HCT116 (cell line): ENCODE data around the gene CNOT10. TPM values are rescaled to one million over a fixed set of nuclear protein-coding genes. Genes with fewer than 3 reads are reported as not detected.

Experiments used
- ATAC-seq: fragments of 200-7000 bp; cut with Tn5 transposase; 2 replicates; pipeline ENCODE4 v1.9.1; 2020; ENCODE audit warnings: mild to moderate bottlenecking, moderate library complexity
- BruUV-seq: library from RNA; stranded (reverse); fragments of 400-500 nt; replicated peaks from 2 replicates; lab custom pipeline; 2021; lab: Mats Ljungman, UMichigan
- CTCF ChIA-PET: fragments of 300-600 bp; sonication (Branson Sonifier 250); formaldehyde crosslinking; loops from one replicate; lab custom pipeline; 2021; ENCODE audit warnings: antibody characterized with exemption; lab: Charles Lee
- POLR2A ChIA-PET: fragments of 300-600, 350-600 bp; sonication (Branson Sonifier 250); formaldehyde crosslinking; loops from one replicate; lab custom pipeline; 2021; ENCODE audit warnings: antibody characterized with exemption; lab: Charles Lee
- RAD21 ChIA-PET, 2 experiments: fragments of 300-600 bp; sonication (Branson Sonifier 250); formaldehyde crosslinking; loops; one replicate each; lab custom pipeline; 2023; ENCODE audit warnings: low total read pairs in 2 of 2; ENCODE audit not compliant: uncharacterized antibody in 2 of 2, unreplicated experiment in 2 of 2, low non-redundant PET in 1 of 2; lab: Charles Lee
- DNase-seq: peaks from one replicate; pipeline ENCODE4 v3.0.0-alpha.2; 2010; ENCODE audit warnings: low read depth, low spot score
- H2AFZ ChIP-seq: fragments of 200-600 bp; shearing (Covaris generic), sonication (generic); 2 replicates; pipeline ENCODE4 v1.6.1; 2017; ENCODE audit warnings: low read depth, mixed run types, mixed read lengths, antibody characterized with exemption, low read length; ENCODE audit not compliant: poor library complexity, severe bottlenecking
- H3K27ac ChIP-seq: 2 replicates; pipeline ENCODE4 v1.5.1; 2012; ENCODE audit warnings: low read depth, low read length
- H3K27me3 ChIP-seq: fragments of 200-600 bp; sonication (generic); 2 replicates; pipeline ENCODE4 v1.6.1; 2016; ENCODE audit warnings: mixed run types, low read length, mixed read lengths; ENCODE audit not compliant: insufficient read depth
- H3K36me3 ChIP-seq, 2 experiments: fragments of 200-500 bp in 1 of 2; fragments of 200-600 bp in 1 of 2; sonication (Bioruptor generic) in 1 of 2; sonication (generic) in 1 of 2; 2 replicates each; pipeline versions ENCODE4 v1.5.1 to v1.6.1; 2014 to 2016; ENCODE audit warnings: low read length in 2 of 2, inconsistent platforms in 1 of 2, mixed read lengths in 1 of 2, mixed run types in 1 of 2; ENCODE audit not compliant: insufficient read depth in 2 of 2, control insufficient read depth in 1 of 2
- H3K4me1 ChIP-seq, 2 experiments: fragments of 200-600 bp in 1 of 2; sonication (generic) in 1 of 2; 2 replicates each; pipeline versions ENCODE4 v1.5.1 to v1.6.1; 2012 to 2017; ENCODE audit warnings: low read length in 2 of 2, inconsistent platforms in 1 of 2, mild to moderate bottlenecking in 1 of 2, mixed read lengths in 1 of 2, mixed run types in 1 of 2, moderate library complexity in 1 of 2; ENCODE audit not compliant: insufficient read depth in 2 of 2, control insufficient read depth in 1 of 2
- H3K4me2 ChIP-seq: fragments of 200-600 bp; sonication (generic); 2 replicates; pipeline ENCODE4 v1.6.1; 2017; ENCODE audit warnings: mixed run types, low read length, mixed read lengths
- H3K4me3 ChIP-seq, 2 experiments: fragments of 200-600 bp in 1 of 2; sonication (generic) in 1 of 2; replicated peaks in 1 of 2; 2 replicates each; pipeline ENCODE4 v1.5.1; 2011 to 2016; ENCODE audit warnings: low read length in 2 of 2, control low read depth in 1 of 2, low read depth in 1 of 2, mild to moderate bottlenecking in 1 of 2, mixed read lengths in 1 of 2, mixed run types in 1 of 2
- H3K79me2 ChIP-seq: fragments of 200-600 bp; sonication (generic); 2 replicates; pipeline ENCODE4 v1.6.1; 2017; ENCODE audit warnings: mild to moderate bottlenecking, mixed run types, low read length, moderate library complexity, mixed read lengths; ENCODE audit not compliant: insufficient read depth
- H3K9ac ChIP-seq: fragments of 200-600 bp; sonication (generic); 2 replicates; pipeline ENCODE4 v1.6.1; 2016; ENCODE audit warnings: low read length, mixed read lengths
- H3K9me2 ChIP-seq: fragments of 200-600 bp; sonication (generic), shearing (Covaris generic); 2 replicates; pipeline ENCODE4 v1.6.1; 2017; ENCODE audit warnings: mixed run types, mild to moderate bottlenecking, moderate library complexity; ENCODE audit not compliant: insufficient read depth
- H3K9me3 ChIP-seq, 2 experiments: fragments of 200-500 bp in 1 of 2; fragments of 200-600 bp in 1 of 2; sonication (Bioruptor generic) in 1 of 2; sonication (generic) in 1 of 2; 2 replicates each; pipeline ENCODE4 v1.6.1; 2014 to 2017; ENCODE audit warnings: low read length in 2 of 2, mixed read lengths in 2 of 2, inconsistent platforms in 1 of 2, low read depth in 1 of 2, mild to moderate bottlenecking in 1 of 2, mixed run types in 1 of 2, moderate library complexity in 1 of 2; ENCODE audit not compliant: control insufficient read depth in 1 of 2, insufficient read depth in 1 of 2
- H4K20me1 ChIP-seq: fragments of 200-600 bp; sonication (generic), shearing (Covaris generic); 2 replicates; pipeline ENCODE4 v1.6.1; 2017; ENCODE audit warnings: mixed run types, mild to moderate bottlenecking, moderate library complexity; ENCODE audit not compliant: insufficient read depth
- CBX3 ChIP-seq: IDR thresholded peaks from 2 replicates; pipeline ENCODE4 v1.6.1; 2012; ENCODE audit warnings: low read depth
- CEBPB ChIP-seq: IDR thresholded peaks from 2 replicates; pipeline ENCODE4 v1.6.1; 2012; ENCODE audit warnings: low read depth
- EGR1 ChIP-seq: IDR thresholded peaks from 2 replicates; pipeline ENCODE4 v1.6.1; 2012; ENCODE audit warnings: low read depth
- ELF1 ChIP-seq: IDR thresholded peaks from 2 replicates; pipeline ENCODE4 v1.6.1; 2012; ENCODE audit warnings: low read depth, borderline replicate concordance
- EZH2phosphoT487 ChIP-seq: fragments of 200-600 bp; IDR thresholded peaks from 2 replicates; pipeline ENCODE4 v1.6.1; 2018; ENCODE audit warnings: antibody characterized with exemption, borderline replicate concordance
- FOSL1 ChIP-seq: IDR thresholded peaks from 2 replicates; pipeline ENCODE4 v1.6.1; 2012; ENCODE audit warnings: low read depth
- JUND ChIP-seq: IDR thresholded peaks from 2 replicates; pipeline ENCODE4 v1.6.1; 2012
- POLR2A ChIP-seq: IDR thresholded peaks from 2 replicates; pipeline ENCODE4 v1.7.0; 2011; ENCODE audit warnings: borderline replicate concordance; ENCODE audit not compliant: insufficient read depth, insufficient read length; ENCODE audit errors: extremely low read depth
- POLR2AphosphoS5 ChIP-seq: IDR thresholded peaks from 2 replicates; pipeline ENCODE4 v1.6.1; 2011; ENCODE audit warnings: mild to moderate bottlenecking, low read depth, low read length, moderate library complexity
- SIN3A ChIP-seq: IDR thresholded peaks from 2 replicates; pipeline ENCODE4 v1.6.1; 2012; ENCODE audit warnings: low read depth
- SP1 ChIP-seq: IDR thresholded peaks from 2 replicates; pipeline ENCODE4 v1.6.1; 2012; ENCODE audit warnings: low read depth
- TCF7L2 ChIP-seq: IDR thresholded peaks from 2 replicates; pipeline ENCODE4 v1.7.0; 2011; ENCODE audit warnings: borderline replicate concordance, inconsistent platforms; ENCODE audit not compliant: insufficient read depth, insufficient read length; ENCODE audit errors: extremely low read depth
- YY1 ChIP-seq: IDR thresholded peaks from 2 replicates; pipeline ENCODE4 v1.6.1; 2011; ENCODE audit warnings: low read length, low read depth, moderate library complexity, mild to moderate bottlenecking; ENCODE audit not compliant: insufficient replicate concordance; ENCODE audit errors: extremely low read depth
- ZFX ChIP-seq: fragments of 450-650 bp; IDR thresholded peaks from 2 replicates; pipeline ENCODE4 v1.6.1; 2017
- ZNF274 ChIP-seq: fragments of 200-500 bp; sonication (Bioruptor generic); IDR thresholded peaks from 2 replicates; pipeline ENCODE4 v1.6.1; 2014; ENCODE audit warnings: mild to moderate bottlenecking, low read depth, low read length, inconsistent platforms
- intact Hi-C: fragments of 100-400 bp; cut with micrococcal nuclease; formaldehyde crosslinking; loops from 2 replicates; pipeline ENCODE4 v1.10.0; 2022
- total RNA-seq: library from RNA; stranded (reverse); gene quantifications from one replicate; pipeline ENCODE4 v1.2.1, GENCODE V29; 2021; ENCODE audit not compliant: unreplicated experiment
- TF ChIP-seq, protein P1 (sequence below), 3 experiments: fragments of 200-600 bp in 1 of 3; sonication (generic) in 1 of 3; IDR thresholded peaks in 2 of 3; conservative IDR thresholded peaks in 1 of 3; 2 replicates each; pipeline ENCODE4 v1.5.1; 2012 to 2017; ENCODE audit warnings: low read depth in 2 of 3, low read length in 2 of 3, antibody characterized with exemption in 1 of 3, borderline replicate concordance in 1 of 3, control low read depth in 1 of 3, mild to moderate bottlenecking in 1 of 3, mixed read lengths in 1 of 3, mixed run types in 1 of 3, moderate library complexity in 1 of 3; ENCODE audit not compliant: insufficient read depth in 1 of 3
- TF ChIP-seq, protein P2 (sequence below): IDR thresholded peaks from 2 replicates; pipeline ENCODE4 v1.6.1; 2011; ENCODE audit warnings: mild to moderate bottlenecking, low read length, moderate library complexity; ENCODE audit not compliant: insufficient replicate concordance; ENCODE audit errors: extremely low read depth
- TF ChIP-seq, protein P3 (sequence below): IDR thresholded peaks from 2 replicates; pipeline ENCODE4 v1.6.1; 2012

CNOT10 gene
- total RNA-seq, 1 experiment from 2014 or later: 47.4 TPM

DNA sequence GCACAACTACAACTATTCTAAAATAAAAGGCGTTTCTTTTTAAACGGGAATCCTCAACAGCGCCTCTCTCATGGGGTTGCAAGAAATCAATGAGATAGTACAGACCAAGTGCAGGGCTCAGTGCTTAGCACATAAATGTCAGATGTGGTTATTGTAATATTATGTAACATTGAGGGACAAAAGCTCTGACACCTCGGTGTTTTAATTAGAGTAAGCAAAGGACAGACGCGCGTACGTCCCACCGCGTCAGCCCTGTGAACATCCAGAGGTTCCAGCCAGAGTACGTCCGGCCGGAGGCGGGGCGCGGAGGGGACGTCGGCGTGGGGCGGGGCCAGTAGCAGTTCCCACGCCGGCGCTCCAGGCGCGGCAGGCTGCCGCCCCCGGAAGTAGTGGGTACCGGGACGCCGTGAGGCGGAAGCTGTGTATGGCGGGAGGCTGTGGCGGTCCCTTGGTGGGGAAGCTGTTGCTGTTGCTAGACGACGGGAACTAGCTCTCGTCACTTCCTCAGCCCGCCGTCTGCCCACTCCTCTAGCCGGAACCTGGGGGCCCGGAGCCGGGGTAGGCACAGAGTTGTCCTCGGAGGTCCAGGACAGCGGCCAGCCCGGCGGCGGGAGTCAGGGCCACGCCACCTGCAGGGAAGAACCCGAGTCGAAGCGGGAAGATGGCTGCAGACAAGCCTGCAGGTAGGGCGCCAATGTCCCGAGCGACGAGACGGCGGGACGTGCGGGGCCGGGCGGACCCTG is at the start of gene CNOT10 (continued):
- TF ChIP-seq, protein P1, sequence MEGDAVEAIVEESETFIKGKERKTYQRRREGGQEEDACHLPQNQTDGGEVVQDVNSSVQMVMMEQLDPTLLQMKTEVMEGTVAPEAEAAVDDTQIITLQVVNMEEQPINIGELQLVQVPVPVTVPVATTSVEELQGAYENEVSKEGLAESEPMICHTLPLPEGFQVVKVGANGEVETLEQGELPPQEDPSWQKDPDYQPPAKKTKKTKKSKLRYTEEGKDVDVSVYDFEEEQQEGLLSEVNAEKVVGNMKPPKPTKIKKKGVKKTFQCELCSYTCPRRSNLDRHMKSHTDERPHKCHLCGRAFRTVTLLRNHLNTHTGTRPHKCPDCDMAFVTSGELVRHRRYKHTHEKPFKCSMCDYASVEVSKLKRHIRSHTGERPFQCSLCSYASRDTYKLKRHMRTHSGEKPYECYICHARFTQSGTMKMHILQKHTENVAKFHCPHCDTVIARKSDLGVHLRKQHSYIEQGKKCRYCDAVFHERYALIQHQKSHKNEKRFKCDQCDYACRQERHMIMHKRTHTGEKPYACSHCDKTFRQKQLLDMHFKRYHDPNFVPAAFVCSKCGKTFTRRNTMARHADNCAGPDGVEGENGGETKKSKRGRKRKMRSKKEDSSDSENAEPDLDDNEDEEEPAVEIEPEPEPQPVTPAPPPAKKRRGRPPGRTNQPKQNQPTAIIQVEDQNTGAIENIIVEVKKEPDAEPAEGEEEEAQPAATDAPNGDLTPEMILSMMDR (IDR thresholded peaks at IDR 0.05 in 2 of 3, conservative IDR thresholded peaks at IDR 0.05 in 1 of 3; ENCODE audit: borderline replicate concordance in 1 of 3, insufficient read depth in 1 of 3, low read depth in 2 of 3, low read length in 2 of 3): 0 out of 6 replicates have a peak, but pooled peaks of 1 of the 3 experiments have one; percentile 10
- TF ChIP-seq SIN3A (no peak; the same call in 1 of the 2 replicates), ZNF274 (no peak), CBX3 (peak; percentile 76; the same call in 1 of the 2 replicates), POLR2A (peak; percentile 84), EGR1 (peak; percentile 49; the same call in 1 of the 2 replicates), EZH2phosphoT487 (no peak)
- TF ChIP-seq, protein P2, sequence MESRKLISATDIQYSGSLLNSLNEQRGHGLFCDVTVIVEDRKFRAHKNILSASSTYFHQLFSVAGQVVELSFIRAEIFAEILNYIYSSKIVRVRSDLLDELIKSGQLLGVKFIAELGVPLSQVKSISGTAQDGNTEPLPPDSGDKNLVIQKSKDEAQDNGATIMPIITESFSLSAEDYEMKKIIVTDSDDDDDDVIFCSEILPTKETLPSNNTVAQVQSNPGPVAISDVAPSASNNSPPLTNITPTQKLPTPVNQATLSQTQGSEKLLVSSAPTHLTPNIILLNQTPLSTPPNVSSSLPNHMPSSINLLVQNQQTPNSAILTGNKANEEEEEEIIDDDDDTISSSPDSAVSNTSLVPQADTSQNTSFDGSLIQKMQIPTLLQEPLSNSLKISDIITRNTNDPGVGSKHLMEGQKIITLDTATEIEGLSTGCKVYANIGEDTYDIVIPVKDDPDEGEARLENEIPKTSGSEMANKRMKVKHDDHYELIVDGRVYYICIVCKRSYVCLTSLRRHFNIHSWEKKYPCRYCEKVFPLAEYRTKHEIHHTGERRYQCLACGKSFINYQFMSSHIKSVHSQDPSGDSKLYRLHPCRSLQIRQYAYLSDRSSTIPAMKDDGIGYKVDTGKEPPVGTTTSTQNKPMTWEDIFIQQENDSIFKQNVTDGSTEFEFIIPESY: no peak

GRCh38 chr3:32640939-32641338 is 44.0 kb upstream of the CNOT10 start:
- ChIA-PET RAD21 (no interaction called here), POLR2A (no interaction called here), CTCF (no interaction called here)
- no peak overlapping the region for H3K9ac ChIP-seq
- no TSS peak for BruUV-seq
- no peak overlapping the region for H3K4me3 ChIP-seq
- H3K79me2 ChIP-seq: no peaks in the 10 kb centered on the region
- intact Hi-C loops: no loop called here
- no peaks in the 10 kb centered on the region for H3K9me3 ChIP-seq
- ATAC-seq (no peak), DNase-seq (no peak)
- no peaks in the 10 kb centered on the region for H4K20me1 ChIP-seq
- H2AFZ ChIP-seq: no peak overlapping the region
- H3K4me2 ChIP-seq: no peak overlapping the region
- H3K27me3 ChIP-seq: no peaks in the 10 kb centered on the region
- H3K9me2 ChIP-seq: no peaks in the 10 kb centered on the region
- H3K4me1 ChIP-seq: no peaks in the 10 kb centered on the region
- no peak overlapping the region for H3K27ac ChIP-seq
- no peaks in the 10 kb centered on the region for H3K36me3 ChIP-seq
- no peak for TF ChIP-seq TCF7L2
- TF ChIP-seq CEBPB: no peak
- TF ChIP-seq FOSL1: no peak
- no peak for TF ChIP-seq CBX3
- no peak for TF ChIP-seq ZFX
- TF ChIP-seq EGR1: no peak
- TF ChIP-seq ELF1: no peak
- TF ChIP-seq, protein P3, sequence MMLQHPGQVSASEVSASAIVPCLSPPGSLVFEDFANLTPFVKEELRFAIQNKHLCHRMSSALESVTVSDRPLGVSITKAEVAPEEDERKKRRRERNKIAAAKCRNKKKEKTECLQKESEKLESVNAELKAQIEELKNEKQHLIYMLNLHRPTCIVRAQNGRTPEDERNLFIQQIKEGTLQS: no peak
- no peak for TF ChIP-seq POLR2AphosphoS5
- no peak for TF ChIP-seq YY1
- no peak for TF ChIP-seq JUND
- TF ChIP-seq SP1: no peak
